Gastroesophageal sphincter (tissue), 4 donors: ENCODE results near the gene ASB18. TPM values are rescaled to one million over a fixed set of nuclear protein-coding genes. Genes with fewer than 3 reads are reported as not detected.

Source experiments
- ATAC-seq: fragments of 150-250 bp; one replicate; pipeline ENCODE4 v1.9.1; 2016; ENCODE audit warnings: mild to moderate bottlenecking, moderate library complexity
- H3K27ac ChIP-seq, 4 donors: fragments of 200-600 bp; sonication (generic) in 3 of 4; 1 replicate in 3 of 4; 2 replicates in 1 of 4; pipeline ENCODE4 v1.5.1; 2016 to 2019
- H3K27me3 ChIP-seq: fragments of 200-600 bp; sonication (generic); one replicate; pipeline ENCODE4 v1.5.1; 2019
- H3K36me3 ChIP-seq, 2 donors: fragments of 200-600 bp; sonication (generic); one replicate each; pipeline ENCODE4 v1.5.1; 2019; ENCODE audit warnings: control low read depth in 1 of 2
- H3K4me1 ChIP-seq, 3 donors: fragments of 200-600 bp; sonication (generic); 1 replicate in 2 of 3; 2 replicates in 1 of 3; pipeline ENCODE4 v1.5.1; 2016 to 2019; ENCODE audit warnings: control low read depth in 2 of 3
- H3K4me3 ChIP-seq, 2 donors: fragments of 200-600 bp; sonication (generic); one replicate each; pipeline ENCODE4 v1.5.1; 2019; ENCODE audit warnings: mild to moderate bottlenecking in 1 of 2, moderate library complexity in 1 of 2
- H3K9me3 ChIP-seq, 3 donors: fragments of 200-600 bp; sonication (generic); one replicate each; pipeline ENCODE4 v1.5.1; 2017 to 2019; ENCODE audit warnings: control low read depth in 2 of 3
- CTCF ChIP-seq, 4 experiments: fragments of 200-600 bp in 2 of 4; fragments of 450-650 bp in 2 of 4; sonication (generic) in 1 of 4; IDR thresholded peaks; one replicate each; pipeline ENCODE4 v1.5.1; 2017 to 2019; ENCODE audit warnings: antibody characterized with exemption in 4 of 4, mild to moderate bottlenecking in 2 of 4, moderate library complexity in 2 of 4
- EP300 ChIP-seq: sonication (generic); formaldehyde crosslinking; IDR thresholded peaks from one replicate; pipeline ENCODE4 v1.6.1; 2017; ENCODE audit warnings: antibody characterized with exemption, mild to moderate bottlenecking
- POLR2A ChIP-seq, 2 donors: fragments of 450-650 bp; IDR thresholded peaks; one replicate each; pipeline ENCODE4 v1.6.1; 2017; ENCODE audit warnings: antibody characterized with exemption in 2 of 2, mild to moderate bottlenecking in 2 of 2, moderate library complexity in 1 of 2
- POLR2AphosphoS5 ChIP-seq: sonication (generic); formaldehyde crosslinking; IDR thresholded peaks from one replicate; pipeline ENCODE4 v1.6.1; 2017; ENCODE audit warnings: antibody characterized with exemption
- WGBS, 2 donors: methylation state at CpG; one replicate each; pipeline ENCODE4 v1.1.5; 2018; ENCODE audit warnings: low coverage in 1 of 2; 5-methylcytosine and 5-hydroxymethylcytosine counted together
- total RNA-seq, 4 donors: library from RNA; depleted of rRNA; stranded (reverse); fragments of >200 nt; gene quantifications; one replicate each; pipeline ENCODE4 v1.1.0, GENCODE V29; 2016

ASB18 gene
- total RNA-seq, 4 donors from 2014 or later = not detected

DNA sequence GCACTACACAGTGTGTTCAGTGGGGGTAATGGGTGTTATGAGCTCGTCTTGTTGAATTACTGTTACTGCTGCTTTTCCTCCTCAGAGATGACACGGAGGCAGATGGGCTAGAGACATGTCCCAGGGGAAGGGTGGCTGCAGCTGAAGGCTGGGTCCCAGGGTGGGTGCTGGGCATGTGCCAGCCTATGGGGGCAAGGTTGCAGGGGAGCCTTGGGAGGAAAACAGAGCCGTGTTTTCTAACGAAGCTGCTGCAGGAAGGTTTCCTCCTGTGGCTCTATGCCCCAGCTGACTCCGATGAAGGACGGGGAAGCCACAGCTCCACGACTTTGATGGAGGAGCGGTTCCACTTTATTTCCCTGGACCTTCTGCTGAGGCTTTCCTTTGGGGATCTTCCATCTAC, 42.4 kb downstream of the ASB18 start:
- Histone ChIP-seq H3K9me3 (peaks cover 0 to 30% (median 0%) of the 10 kb centered on the region in 3 donors), H3K4me3 (no peak overlapping the region), H3K27me3 (peaks cover 15% of the 10 kb centered on the region), H3K27ac (no peak overlapping the region), H3K4me1 (no peaks in the 10 kb centered on the region), H3K36me3 (no peaks in the 10 kb centered on the region)
- ATAC-seq = no peak
- TF ChIP-seq POLR2AphosphoS5 (no peak), CTCF (IDR thresholded peaks at IDR 0.05) (no peak), EP300 (no peak), POLR2A (IDR thresholded peaks at IDR 0.05) (no peak)
- WGBS, 2 donors = 80 to 82% methylated on average over 1 to 3 of the region's 8 CpGs

DNA sequence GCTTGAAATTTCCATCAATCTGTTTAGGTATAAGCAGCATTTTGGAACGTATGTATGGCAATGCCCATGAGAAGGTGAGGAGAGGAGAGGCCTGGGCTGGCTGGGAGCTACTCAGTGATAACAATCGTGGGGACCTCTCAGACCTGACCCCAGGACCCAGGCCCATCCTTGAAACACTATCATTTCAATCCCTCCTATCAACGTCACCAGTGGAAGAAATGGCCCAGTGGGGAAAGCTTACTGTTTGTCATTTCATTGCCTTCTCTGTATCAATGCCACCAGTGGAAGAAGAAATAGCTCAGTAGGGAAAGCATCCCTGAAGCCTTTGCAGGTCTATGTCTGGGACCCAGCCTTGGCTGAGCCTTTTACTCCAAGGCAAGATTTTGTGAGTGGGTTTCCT, 44.8 kb downstream of the ASB18 start:
- Histone ChIP-seq H3K4me1 (no peaks in the 10 kb centered on the region), H3K9me3 (peaks cover 0 to 19% (median 0%) of the 10 kb centered on the region in 3 donors), H3K27me3 (peaks cover 39% of the 10 kb centered on the region), H3K4me3 (no peak overlapping the region), H3K36me3 (no peaks in the 10 kb centered on the region), H3K27ac (no peak overlapping the region)
- WGBS, 2 donors = 88 to 93% methylated on average over 1 to 2 of the region's 3 CpGs
- ATAC-seq = no peak
- TF ChIP-seq POLR2AphosphoS5 (no peak), POLR2A (IDR thresholded peaks at IDR 0.05) (no peak), EP300 (no peak), CTCF (IDR thresholded peaks at IDR 0.05) (no peak)

- no peak for TF ChIP-seq POLR2AphosphoS5
- no peak for TF ChIP-seq CTCF (IDR thresholded peaks at IDR 0.05)
- TF ChIP-seq POLR2A (IDR thresholded peaks at IDR 0.05) = no peak
- TF ChIP-seq EP300 = no peak
- WGBS, 2 donors = 28 to 41% methylated on average over 4 of the region's 4 CpGs
- no peaks in the 10 kb centered on the region for H3K36me3 ChIP-seq
- no peak overlapping the region for H3K4me3 ChIP-seq
- no peak for ATAC-seq
- peaks cover 52% of the 10 kb centered on the region for H3K27me3 ChIP-seq
- no peak overlapping the region for H3K27ac ChIP-seq
- H3K9me3 ChIP-seq = peaks cover 0 to 5% (median 0%) of the 10 kb centered on the region in 3 donors
- H3K4me1 ChIP-seq = no peaks in the 10 kb centered on the region
These were observed 46.3 kb downstream of the ASB18 start for GRCh38 chr2:236217926-236218325.

- no peaks in the 10 kb centered on the region for H3K9me3 ChIP-seq
- no peak for ATAC-seq
- H3K36me3 ChIP-seq = no peaks in the 10 kb centered on the region
- 86% methylated on average over 7 of the region's 7 CpGs; no CpG with 5 or more reads in 1 of the 2 donors for WGBS, 2 donors
- TF ChIP-seq CTCF (IDR thresholded peaks at IDR 0.05) = no peak
- no peak for TF ChIP-seq POLR2A (IDR thresholded peaks at IDR 0.05)
- TF ChIP-seq EP300 = no peak
- TF ChIP-seq POLR2AphosphoS5 = no peak
- no peaks in the 10 kb centered on the region for H3K4me1 ChIP-seq
- no peak overlapping the region for H3K27ac ChIP-seq
- H3K4me3 ChIP-seq = no peak overlapping the region
- peaks cover 60% of the 10 kb centered on the region for H3K27me3 ChIP-seq
These were observed 47.5 kb downstream of the ASB18 start for GRCh38 chr2:236216711-236217110.

DNA sequence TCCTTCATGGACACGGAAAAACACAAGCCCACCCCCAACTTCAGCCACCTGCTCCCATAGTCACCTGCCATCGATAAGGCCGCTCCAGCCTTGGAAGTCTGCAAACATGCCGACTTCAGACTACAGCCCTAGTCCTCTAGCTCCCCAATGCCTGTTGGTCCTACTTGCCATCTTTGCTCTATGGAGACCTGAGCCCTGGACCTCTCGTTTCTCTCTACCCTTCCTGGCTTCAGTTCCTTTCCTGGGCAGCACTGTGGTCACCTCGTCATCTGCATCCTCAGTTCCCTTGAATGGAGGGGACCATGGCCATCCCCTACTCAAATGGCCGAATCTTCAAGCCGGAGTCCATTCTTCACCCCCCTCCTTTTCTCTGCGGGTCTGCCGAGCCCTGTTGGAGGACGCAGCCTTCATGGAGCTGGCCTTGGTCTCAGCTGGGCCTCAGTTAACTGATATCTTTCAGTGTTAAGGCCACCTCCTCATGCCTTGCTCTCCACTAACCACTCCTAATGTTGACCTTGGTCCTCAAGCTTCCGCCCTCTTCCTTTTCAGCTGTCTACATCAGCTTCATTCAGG, 48.4 kb downstream of the ASB18 start:
- no peak overlapping the region for H3K27ac ChIP-seq
- TF ChIP-seq CTCF (IDR thresholded peaks at IDR 0.05) = no peak
- no peak for TF ChIP-seq EP300
- TF ChIP-seq POLR2A (IDR thresholded peaks at IDR 0.05) = no peak
- no peak for TF ChIP-seq POLR2AphosphoS5
- no peak overlapping the region for H3K4me3 ChIP-seq
- H3K9me3 ChIP-seq = no peaks in the 10 kb centered on the region
- no peak for ATAC-seq
- peaks cover 67% of the 10 kb centered on the region for H3K27me3 ChIP-seq
- H3K4me1 ChIP-seq = no peaks in the 10 kb centered on the region
- 89 to 92% methylated on average over 7 to 8 of the region's 12 CpGs for WGBS, 2 donors
- no peaks in the 10 kb centered on the region for H3K36me3 ChIP-seq
